GM12892 (cell line): ENCODE data around the gene RASSF10.

Experiments used
- DNase-seq: peaks from one replicate; pipeline ENCODE4 v3.0.0; 2011; ENCODE audit not compliant: insufficient read length
- FAIRE-seq: peaks from 2 replicates; lab custom pipeline; 2011; peaks lifted over from hg19 to GRCh38; lab: Jason Lieb, UNC
- POLR2A ChIP-seq: IDR thresholded peaks from 2 replicates; pipeline ENCODE4 v1.6.1; 2011; ENCODE audit warnings: low read depth, low read length, control low read depth
- POLR2AphosphoS5 ChIP-seq: IDR thresholded peaks from 2 replicates; pipeline ENCODE4 v1.6.1; 2011; ENCODE audit warnings: low read depth, low read length, control low read depth
- TAF1 ChIP-seq: IDR thresholded peaks from 2 replicates; pipeline ENCODE4 v1.6.1; 2011; ENCODE audit warnings: low read depth, mild to moderate bottlenecking, control low read depth, low read length, borderline replicate concordance

The RASSF10 gene

GRCh38 chr11:13046637-13047570 is 37.8 kb downstream of the RASSF10 start:
- FAIRE-seq (peak; percentile 17), DNase-seq (no peak)
- TF ChIP-seq POLR2AphosphoS5 (no peak), TAF1 (no peak), POLR2A (no peak)

- DNase-seq (no peak), FAIRE-seq (no peak)
- TF ChIP-seq POLR2A: no peak
- TF ChIP-seq POLR2AphosphoS5: no peak
- no peak for TF ChIP-seq TAF1
Measured at GRCh38 chr11:13047884-13048283, 38.8 kb downstream of the RASSF10 start.

GRCh38 chr11:13051257-13051656 is 42.1 kb downstream of the RASSF10 start:
- TF ChIP-seq POLR2AphosphoS5 (no peak), TAF1 (no peak), POLR2A (no peak)
- FAIRE-seq (no peak), DNase-seq (no peak)

- no peak for TF ChIP-seq TAF1
- no peak for TF ChIP-seq POLR2AphosphoS5
- TF ChIP-seq POLR2A: no peak
- FAIRE-seq: no peak
- DNase-seq: no peak
Measured at GRCh38 chr11:13052130-13052571, 43.0 kb downstream of the RASSF10 start.

- FAIRE-seq: no peak
- no peak for DNase-seq
- TF ChIP-seq TAF1: no peak
- TF ChIP-seq POLR2A: no peak
- no peak for TF ChIP-seq POLR2AphosphoS5
Measured at GRCh38 chr11:13053255-13053917, 44.3 kb downstream of the RASSF10 start.

- FAIRE-seq: no peak
- TF ChIP-seq POLR2AphosphoS5 (no peak), POLR2A (no peak), TAF1 (no peak)
- no peak for DNase-seq
Measured at GRCh38 chr11:13054278-13054677, 45.2 kb downstream of the RASSF10 start.

GRCh38 chr11:13055200-13055599 is 46.1 kb downstream of the RASSF10 start:
- DNase-seq: no peak
- no peak for FAIRE-seq
- TF ChIP-seq TAF1 (no peak), POLR2A (no peak), POLR2AphosphoS5 (no peak)

GRCh38 chr11:13061294-13061990 is 52.3 kb downstream of the RASSF10 start:
- no peak for DNase-seq
- TF ChIP-seq POLR2A: no peak
- TF ChIP-seq TAF1: no peak
- TF ChIP-seq POLR2AphosphoS5: no peak
- FAIRE-seq: no peak
